ENCODE measurements around the gene COL19A1.
"Not testable (repeated sequence)": the region's sequence is repeated elsewhere in the genome, so short reads cannot be mapped to it uniquely, and the experiment has no call there.

The COL19A1 gene

DNA sequence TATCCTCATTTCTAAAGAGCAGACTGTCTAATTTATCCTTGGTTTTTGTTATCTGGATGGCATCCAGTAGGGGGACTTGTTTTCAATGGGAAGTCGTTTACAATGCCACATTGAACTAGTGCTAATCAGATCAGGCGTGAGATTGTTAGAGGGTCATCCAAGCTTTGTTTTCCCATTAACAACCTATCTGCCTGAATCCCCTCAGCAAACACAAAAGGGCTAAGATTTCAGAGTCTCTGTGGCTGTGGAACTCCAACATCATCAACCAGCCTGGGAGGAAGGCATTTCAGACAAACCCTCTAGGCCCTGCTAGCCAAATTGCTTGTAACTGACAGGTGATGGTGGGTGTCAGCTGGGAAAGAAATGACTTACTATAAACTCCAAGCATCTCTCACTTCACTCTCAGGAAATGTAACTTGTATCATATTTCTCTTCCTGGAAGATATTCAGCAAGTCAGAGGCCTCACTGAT is 47.7 kb downstream of the COL19A1 start:
- in situ Hi-C loops (cut with MboI; ENCODE audit: low pct_unique_long_range_greater_than_20kb, low sequenced_read_pairs, unreplicated experiment), result no loop called here
- no peak for DNase-seq (ENCODE audit: low spot score)
- TF ChIP-seq, protein P1, sequence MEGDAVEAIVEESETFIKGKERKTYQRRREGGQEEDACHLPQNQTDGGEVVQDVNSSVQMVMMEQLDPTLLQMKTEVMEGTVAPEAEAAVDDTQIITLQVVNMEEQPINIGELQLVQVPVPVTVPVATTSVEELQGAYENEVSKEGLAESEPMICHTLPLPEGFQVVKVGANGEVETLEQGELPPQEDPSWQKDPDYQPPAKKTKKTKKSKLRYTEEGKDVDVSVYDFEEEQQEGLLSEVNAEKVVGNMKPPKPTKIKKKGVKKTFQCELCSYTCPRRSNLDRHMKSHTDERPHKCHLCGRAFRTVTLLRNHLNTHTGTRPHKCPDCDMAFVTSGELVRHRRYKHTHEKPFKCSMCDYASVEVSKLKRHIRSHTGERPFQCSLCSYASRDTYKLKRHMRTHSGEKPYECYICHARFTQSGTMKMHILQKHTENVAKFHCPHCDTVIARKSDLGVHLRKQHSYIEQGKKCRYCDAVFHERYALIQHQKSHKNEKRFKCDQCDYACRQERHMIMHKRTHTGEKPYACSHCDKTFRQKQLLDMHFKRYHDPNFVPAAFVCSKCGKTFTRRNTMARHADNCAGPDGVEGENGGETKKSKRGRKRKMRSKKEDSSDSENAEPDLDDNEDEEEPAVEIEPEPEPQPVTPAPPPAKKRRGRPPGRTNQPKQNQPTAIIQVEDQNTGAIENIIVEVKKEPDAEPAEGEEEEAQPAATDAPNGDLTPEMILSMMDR (IDR thresholded peaks at IDR 0.05; ENCODE audit: extremely low read depth, insufficient read depth, missing control alignments), result no peak

DNA sequence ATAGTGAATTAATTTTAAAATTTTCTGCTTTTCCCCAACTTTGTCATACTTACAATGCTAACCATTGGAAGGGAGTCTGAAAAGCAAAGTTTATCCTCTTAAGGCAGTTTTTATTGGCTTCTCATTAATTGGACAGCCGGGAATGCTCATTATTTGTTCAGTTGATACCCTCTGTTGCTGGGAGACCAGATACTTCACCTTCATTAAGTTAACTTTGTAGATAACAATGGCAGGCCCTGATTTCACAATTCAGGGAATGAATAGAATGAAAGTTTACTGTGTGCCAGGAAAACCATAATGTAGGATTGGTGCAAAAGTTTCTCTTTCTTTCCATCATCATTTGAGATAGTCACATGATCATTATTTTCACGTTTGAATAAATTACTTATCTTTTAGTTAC is 49.0 kb downstream of the COL19A1 start:
- TF ChIP-seq, protein P1 (IDR thresholded peaks at IDR 0.05; ENCODE audit: extremely low read depth, insufficient read depth, missing control alignments), result no peak
- DNase-seq (ENCODE audit: low spot score), result no peak
- in situ Hi-C loops (cut with MboI; ENCODE audit: low pct_unique_long_range_greater_than_20kb, low sequenced_read_pairs, unreplicated experiment), result no loop called here

- in situ Hi-C loops (cut with MboI; ENCODE audit: low pct_unique_long_range_greater_than_20kb, low sequenced_read_pairs, unreplicated experiment), result no loop called here
- no peak for DNase-seq (ENCODE audit: low spot score)
These were observed 51.5 kb downstream of the COL19A1 start for GRCh38 chr6:69917834-69918233.

DNA sequence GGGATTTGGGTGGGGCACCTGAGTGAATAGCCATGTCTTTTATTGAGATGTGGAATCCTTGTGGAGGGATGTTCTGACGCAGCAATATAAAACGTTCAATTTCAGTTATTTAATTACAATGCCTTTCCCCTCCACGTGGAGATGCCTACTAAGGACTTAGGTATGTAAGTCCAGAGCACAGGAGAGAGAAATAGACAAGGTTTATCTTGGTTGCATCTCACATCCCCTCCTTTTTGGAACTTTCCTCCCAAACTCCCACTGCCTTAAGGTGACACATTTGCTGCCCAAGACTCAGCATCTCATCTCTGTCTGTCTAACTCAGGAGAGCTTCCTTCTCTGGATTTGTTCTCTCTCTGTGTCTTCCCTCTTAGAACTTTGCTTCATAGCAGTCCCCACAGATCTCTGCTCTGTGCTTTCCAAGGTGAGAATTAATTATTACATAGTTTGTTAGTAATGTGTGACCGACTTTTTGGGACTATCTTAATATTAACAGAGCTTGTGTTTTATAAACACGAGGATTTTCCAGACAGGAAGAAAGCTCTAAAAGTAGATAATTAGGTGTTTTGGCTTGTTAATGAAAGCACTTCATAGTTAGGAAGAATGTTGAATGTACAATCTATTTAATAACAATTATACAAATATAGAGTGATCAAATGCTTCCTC is 52.6 kb downstream of the COL19A1 start:
- in situ Hi-C loops (cut with MboI; ENCODE audit: low pct_unique_long_range_greater_than_20kb, low sequenced_read_pairs, unreplicated experiment), result no loop called here
- DNase-seq (ENCODE audit: low spot score), result no peak
- TF ChIP-seq, protein P1 (IDR thresholded peaks at IDR 0.05; ENCODE audit: extremely low read depth, insufficient read depth, missing control alignments), result no peak

More at GRCh38 chr6:69917834-69918233, 51.5 kb downstream of the COL19A1 start:
- TF ChIP-seq, protein P1 (IDR thresholded peaks at IDR 0.05; ENCODE audit: extremely low read depth, insufficient read depth, missing control alignments), result no peak

DNA sequence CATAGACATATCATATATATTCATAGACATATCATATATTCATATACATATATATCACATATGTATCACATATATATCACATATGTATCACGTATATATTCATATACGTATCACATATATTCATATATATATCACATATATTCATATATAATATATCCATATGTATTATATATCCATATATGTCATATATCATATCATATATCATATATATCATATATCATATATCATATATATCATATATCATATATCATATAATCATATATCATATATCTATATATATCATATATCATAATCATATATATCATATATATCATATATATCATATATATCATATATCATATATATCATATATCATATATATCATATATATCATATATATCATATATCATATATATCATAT is 54.7 kb downstream of the COL19A1 start:
- in situ Hi-C loops (cut with MboI; ENCODE audit: low pct_unique_long_range_greater_than_20kb, low sequenced_read_pairs, unreplicated experiment); DNase-seq (ENCODE audit: low spot score): not testable (repeated sequence)

DNA sequence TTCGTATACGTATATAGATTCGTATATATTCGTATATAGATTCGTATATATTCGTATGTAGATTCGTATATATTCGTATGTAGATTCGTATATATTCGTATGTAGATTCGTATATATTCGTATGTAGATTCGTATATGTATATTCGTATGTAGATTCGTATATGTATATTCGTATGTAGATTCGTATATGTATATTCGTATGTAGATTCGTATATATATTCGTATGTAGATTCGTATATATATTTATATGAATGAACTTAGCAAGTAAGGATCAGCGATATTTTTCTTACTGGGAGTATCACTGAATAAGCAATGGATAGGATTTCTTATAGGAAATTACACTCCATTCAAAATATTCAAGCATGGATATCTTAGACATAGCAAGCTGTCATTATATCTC is 55.3 kb downstream of the COL19A1 start:
- in situ Hi-C loops (cut with MboI; ENCODE audit: low pct_unique_long_range_greater_than_20kb, low sequenced_read_pairs, unreplicated experiment), result not testable (repeated sequence)

DNA sequence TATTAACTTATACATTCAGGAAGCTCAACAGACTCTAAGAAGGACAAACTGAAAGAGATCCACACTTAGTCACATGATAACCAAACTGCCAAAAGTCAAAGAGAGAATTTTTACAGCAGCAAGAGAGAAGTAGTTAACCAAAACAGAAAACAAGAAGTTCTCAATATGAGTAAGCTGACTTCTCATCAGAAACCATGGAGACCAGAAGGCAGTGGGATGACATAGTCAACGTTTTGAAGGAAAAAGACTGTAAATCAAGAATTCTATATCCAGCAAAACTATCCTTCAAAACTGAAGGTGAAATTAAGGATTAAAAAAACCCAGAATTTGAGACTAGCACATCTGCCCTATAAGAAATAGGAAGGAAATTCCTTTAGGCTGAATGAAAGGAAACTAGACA is 60.4 kb downstream of the COL19A1 start:
- TF ChIP-seq, protein P1 (IDR thresholded peaks at IDR 0.05; ENCODE audit: extremely low read depth, insufficient read depth, missing control alignments), result no peak
- in situ Hi-C loops (cut with MboI; ENCODE audit: low pct_unique_long_range_greater_than_20kb, low sequenced_read_pairs, unreplicated experiment), result no loop called here
- DNase-seq (ENCODE audit: low spot score), result no peak

More for the DNA sequence above, 55.3 kb downstream of the COL19A1 start:
- DNase-seq (ENCODE audit: low spot score), result not testable (repeated sequence)

DNA sequence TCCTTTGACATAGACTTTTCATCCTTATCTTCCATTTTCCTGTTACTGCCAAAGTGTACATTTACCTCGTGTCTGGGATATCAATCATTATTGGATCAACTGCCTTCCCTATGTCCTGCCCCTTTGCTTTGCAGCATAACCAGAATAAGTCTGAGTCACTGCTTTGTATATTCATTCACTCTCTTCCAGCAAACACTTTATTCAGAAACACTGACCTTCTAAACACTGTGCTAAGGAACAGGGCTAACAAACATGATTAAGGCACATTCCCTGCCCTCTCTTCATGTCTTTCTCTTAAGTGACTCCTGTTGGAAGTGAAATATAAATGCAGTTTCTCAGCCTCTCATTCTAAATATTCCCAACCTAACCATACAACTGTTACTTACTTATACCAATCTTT is 66.9 kb downstream of the COL19A1 start:
- TF ChIP-seq, protein P1 (IDR thresholded peaks at IDR 0.05; ENCODE audit: extremely low read depth, insufficient read depth, missing control alignments), result no peak
- no peak for DNase-seq (ENCODE audit: low spot score)
- in situ Hi-C loops (cut with MboI; ENCODE audit: low pct_unique_long_range_greater_than_20kb, low sequenced_read_pairs, unreplicated experiment), result no loop called here

Data from GM13977 (cell line).